ENCODE measurements around the gene TBC1D3G. TPM values are rescaled to one million over a fixed set of nuclear protein-coding genes. Genes with fewer than 3 reads are reported as not detected.
"Not testable (repeated sequence)": the region's sequence is repeated elsewhere in the genome, so short reads cannot be mapped to it uniquely, and the experiment has no call there.

TBC1D3G gene
- polyA plus RNA-seq (2013, experiment 1 of 2), result not detected
- not detected for polyA plus RNA-seq (2013, experiment 2 of 2)

DNA sequence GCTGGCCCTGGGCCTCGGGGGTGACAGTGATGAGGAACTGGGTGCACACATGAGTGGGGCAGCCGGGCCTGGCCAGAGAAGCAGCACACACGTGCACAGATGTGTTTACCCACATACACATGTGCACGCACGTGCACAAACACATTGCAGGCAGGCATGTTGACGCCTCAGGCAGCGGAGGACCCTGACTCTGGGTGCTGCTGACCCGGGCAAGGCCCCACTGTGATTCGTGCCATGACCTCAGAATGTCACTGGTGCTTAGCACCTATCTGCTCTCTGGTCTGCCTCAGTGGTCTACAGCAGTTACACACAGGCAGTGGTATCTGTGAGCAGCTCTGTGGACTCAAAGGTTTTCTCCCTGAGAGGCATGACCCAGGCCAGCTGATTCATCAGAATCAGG lies at the start of gene TBC1D3G:
TSS of gene TBC1D3G (plus strand) at position 301 of the 400 bp plus-strand sequence. CDS start 1,528 bp downstream, outside the sequence.
- not testable (repeated sequence) for H3K4ac ChIP-seq (ENCODE audit: low read depth in 1 of 2, low read length in 2 of 2); H3K27me3 ChIP-seq (ENCODE audit: control insufficient read depth in 1 of 2, insufficient read depth in 1 of 2, low read length in 2 of 2); H2AK5ac ChIP-seq (ENCODE audit: low read length, severe bottlenecking); H3K9me3 ChIP-seq (ENCODE audit: control insufficient read depth, low read length); H3K36me3 ChIP-seq (ENCODE audit: control insufficient read depth in 1 of 2, insufficient read depth in 2 of 2, low read depth in 1 of 2, low read length in 2 of 2); H2BK120ac ChIP-seq (ENCODE audit: low read depth, low read length); H3K9ac ChIP-seq (ENCODE audit: low read length); H2BK5ac ChIP-seq (ENCODE audit: low read depth, low read length, poor library complexity, severe bottlenecking); H4K8ac ChIP-seq (ENCODE audit: low read length); H2BK12ac ChIP-seq (ENCODE audit: low read length in 2 of 2); H2BK15ac ChIP-seq (ENCODE audit: low read depth, poor library complexity, severe bottlenecking); H3K4me3 ChIP-seq (ENCODE audit: insufficient read depth in 1 of 2, low read depth in 1 of 2, low read length in 2 of 2); H3K4me1 ChIP-seq (ENCODE audit: control insufficient read depth, insufficient read depth, low read depth, low read length); H2AFZ ChIP-seq (ENCODE audit: low read depth, low read length); H3K79me1 ChIP-seq (replicated peaks; ENCODE audit: low read length, poor library complexity, severe bottlenecking); H3K14ac ChIP-seq (ENCODE audit: low read length in 2 of 2); H3K23ac ChIP-seq (ENCODE audit: low read length in 2 of 2); DNase-seq; H3K4me2 ChIP-seq (ENCODE audit: low read length, poor library complexity, severe bottlenecking); H3K18ac ChIP-seq (ENCODE audit: low read depth in 1 of 2, low read length in 2 of 2); H4K91ac ChIP-seq (ENCODE audit: low read length); H3K27ac ChIP-seq (ENCODE audit: low read length, poor library complexity, severe bottlenecking)
- no CpG with 5 or more reads among the region's 9 CpGs for WGBS

DNA sequence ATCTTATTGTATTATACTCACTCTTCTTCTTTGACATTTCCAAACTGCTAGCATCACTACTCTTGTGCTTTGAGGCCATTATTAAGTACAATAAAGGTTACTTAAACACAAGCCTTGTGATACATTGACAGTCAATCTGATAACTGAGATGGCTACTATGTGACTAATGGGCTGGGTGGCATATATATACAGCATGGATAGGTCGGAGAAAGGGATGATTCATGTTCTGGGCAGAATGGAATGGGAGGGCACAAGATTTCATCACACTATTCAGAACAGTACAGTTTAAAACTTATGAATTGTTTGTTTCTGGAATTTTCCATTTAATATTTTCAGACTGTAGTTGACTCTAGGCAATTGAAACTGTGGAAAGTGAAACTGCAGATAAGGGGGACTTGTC lies 40.4 kb upstream of the TBC1D3G start:
- H2BK12ac ChIP-seq (ENCODE audit: low read length in 2 of 2); H2AFZ ChIP-seq (ENCODE audit: low read depth, low read length); H4K91ac ChIP-seq (ENCODE audit: low read length); H3K4me3 ChIP-seq (ENCODE audit: insufficient read depth in 1 of 2, low read depth in 1 of 2, low read length in 2 of 2); H3K18ac ChIP-seq (ENCODE audit: low read depth in 1 of 2, low read length in 2 of 2); H2BK15ac ChIP-seq (ENCODE audit: low read depth, poor library complexity, severe bottlenecking); H3K79me1 ChIP-seq (replicated peaks; ENCODE audit: low read length, poor library complexity, severe bottlenecking); H2AK5ac ChIP-seq (ENCODE audit: low read length, severe bottlenecking); H2BK5ac ChIP-seq (ENCODE audit: low read depth, low read length, poor library complexity, severe bottlenecking); H4K8ac ChIP-seq (ENCODE audit: low read length); DNase-seq; H3K4ac ChIP-seq (ENCODE audit: low read depth in 1 of 2, low read length in 2 of 2); H3K9me3 ChIP-seq (ENCODE audit: control insufficient read depth, low read length); H3K14ac ChIP-seq (ENCODE audit: low read length in 2 of 2); H3K27me3 ChIP-seq (ENCODE audit: control insufficient read depth in 1 of 2, insufficient read depth in 1 of 2, low read length in 2 of 2); H3K23ac ChIP-seq (ENCODE audit: low read length in 2 of 2); H3K4me2 ChIP-seq (ENCODE audit: low read length, poor library complexity, severe bottlenecking); H3K36me3 ChIP-seq (ENCODE audit: control insufficient read depth in 1 of 2, insufficient read depth in 2 of 2, low read depth in 1 of 2, low read length in 2 of 2); H2BK120ac ChIP-seq (ENCODE audit: low read depth, low read length); H3K27ac ChIP-seq (ENCODE audit: low read length, poor library complexity, severe bottlenecking); H3K9ac ChIP-seq (ENCODE audit: low read length); H3K4me1 ChIP-seq (ENCODE audit: control insufficient read depth, insufficient read depth, low read depth, low read length): not testable (repeated sequence)
- WGBS, result no CpG with 5 or more reads among the region's 1 CpG

DNA sequence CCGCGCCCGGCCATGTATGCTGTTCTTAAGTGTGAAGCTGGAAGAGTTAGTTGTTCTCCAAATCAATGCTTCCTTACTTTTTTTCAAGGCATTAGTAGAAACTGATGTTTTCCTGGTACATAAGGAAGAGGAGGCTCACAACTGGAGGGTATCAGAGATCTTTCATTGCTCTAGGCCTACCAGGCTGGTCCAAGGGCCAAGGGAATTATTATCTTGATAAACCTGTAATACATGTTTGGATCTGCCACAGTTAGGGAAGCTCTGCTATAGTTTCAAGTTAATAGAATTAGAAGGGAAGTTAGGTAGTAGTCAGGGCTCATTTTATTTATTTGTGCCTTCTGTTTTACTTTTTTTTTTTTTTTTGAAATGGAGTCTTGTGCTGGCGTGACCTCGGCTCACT lies 39.5 kb upstream of the TBC1D3G start:
- not testable (repeated sequence) for H2BK12ac ChIP-seq (ENCODE audit: low read length in 2 of 2); H2AK5ac ChIP-seq (ENCODE audit: low read length, severe bottlenecking); H3K9me3 ChIP-seq (ENCODE audit: control insufficient read depth, low read length); H3K4me3 ChIP-seq (ENCODE audit: insufficient read depth in 1 of 2, low read depth in 1 of 2, low read length in 2 of 2); H2BK120ac ChIP-seq (ENCODE audit: low read depth, low read length); DNase-seq; H3K18ac ChIP-seq (ENCODE audit: low read depth in 1 of 2, low read length in 2 of 2); H3K4me2 ChIP-seq (ENCODE audit: low read length, poor library complexity, severe bottlenecking); H3K9ac ChIP-seq (ENCODE audit: low read length); H2BK15ac ChIP-seq (ENCODE audit: low read depth, poor library complexity, severe bottlenecking); H3K4me1 ChIP-seq (ENCODE audit: control insufficient read depth, insufficient read depth, low read depth, low read length); H3K4ac ChIP-seq (ENCODE audit: low read depth in 1 of 2, low read length in 2 of 2); H3K27ac ChIP-seq (ENCODE audit: low read length, poor library complexity, severe bottlenecking); H2AFZ ChIP-seq (ENCODE audit: low read depth, low read length); H3K27me3 ChIP-seq (ENCODE audit: control insufficient read depth in 1 of 2, insufficient read depth in 1 of 2, low read length in 2 of 2); H3K23ac ChIP-seq (ENCODE audit: low read length in 2 of 2); H2BK5ac ChIP-seq (ENCODE audit: low read depth, low read length, poor library complexity, severe bottlenecking); H3K36me3 ChIP-seq (ENCODE audit: control insufficient read depth in 1 of 2, insufficient read depth in 2 of 2, low read depth in 1 of 2, low read length in 2 of 2); H4K8ac ChIP-seq (ENCODE audit: low read length); H3K14ac ChIP-seq (ENCODE audit: low read length in 2 of 2); H4K91ac ChIP-seq (ENCODE audit: low read length); H3K79me1 ChIP-seq (replicated peaks; ENCODE audit: low read length, poor library complexity, severe bottlenecking)
- no CpG with 5 or more reads among the region's 5 CpGs for WGBS

DNA sequence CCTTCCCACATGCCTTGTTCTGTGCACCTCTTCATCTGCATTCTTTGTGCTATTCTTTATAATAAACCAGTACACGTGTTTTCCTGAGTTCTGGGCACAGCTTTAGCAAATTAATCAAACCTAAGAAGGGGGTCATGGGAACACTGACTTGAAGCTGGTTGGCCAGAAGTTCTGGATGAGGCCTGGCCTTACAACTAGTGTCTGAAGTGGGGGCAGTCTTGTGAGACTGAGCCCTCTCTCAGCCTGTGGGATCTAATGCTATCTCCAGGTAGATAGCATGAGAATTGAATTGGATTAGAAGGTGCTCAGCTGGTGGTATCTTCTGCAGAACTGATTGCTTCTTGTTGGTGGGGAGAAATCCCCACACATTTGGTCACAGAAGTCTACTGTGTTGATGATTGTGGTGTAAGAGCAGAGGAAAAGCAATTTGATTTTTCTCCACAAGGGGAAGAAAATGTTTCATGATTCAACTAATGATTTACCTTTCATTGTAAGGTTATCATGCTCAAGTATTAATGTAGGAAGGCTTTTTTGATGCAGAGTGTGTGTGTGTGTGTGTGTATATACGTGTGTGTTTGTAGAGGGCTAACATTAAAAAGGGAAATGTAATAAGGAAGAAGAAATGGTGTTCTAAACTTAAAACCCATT lies 33.6 kb upstream of the TBC1D3G start:
- H4K8ac ChIP-seq (ENCODE audit: low read length); H2BK5ac ChIP-seq (ENCODE audit: low read depth, low read length, poor library complexity, severe bottlenecking); H3K4me3 ChIP-seq (ENCODE audit: insufficient read depth in 1 of 2, low read depth in 1 of 2, low read length in 2 of 2); H3K27ac ChIP-seq (ENCODE audit: low read length, poor library complexity, severe bottlenecking); H3K4me1 ChIP-seq (ENCODE audit: control insufficient read depth, insufficient read depth, low read depth, low read length); H3K4ac ChIP-seq (ENCODE audit: low read depth in 1 of 2, low read length in 2 of 2); H3K9ac ChIP-seq (ENCODE audit: low read length); H2BK15ac ChIP-seq (ENCODE audit: low read depth, poor library complexity, severe bottlenecking); H3K36me3 ChIP-seq (ENCODE audit: control insufficient read depth in 1 of 2, insufficient read depth in 2 of 2, low read depth in 1 of 2, low read length in 2 of 2); DNase-seq; H3K27me3 ChIP-seq (ENCODE audit: control insufficient read depth in 1 of 2, insufficient read depth in 1 of 2, low read length in 2 of 2); H2BK120ac ChIP-seq (ENCODE audit: low read depth, low read length); H3K9me3 ChIP-seq (ENCODE audit: control insufficient read depth, low read length); H3K18ac ChIP-seq (ENCODE audit: low read depth in 1 of 2, low read length in 2 of 2); H2AFZ ChIP-seq (ENCODE audit: low read depth, low read length); H3K23ac ChIP-seq (ENCODE audit: low read length in 2 of 2); H2AK5ac ChIP-seq (ENCODE audit: low read length, severe bottlenecking); H3K4me2 ChIP-seq (ENCODE audit: low read length, poor library complexity, severe bottlenecking); H3K79me1 ChIP-seq (replicated peaks; ENCODE audit: low read length, poor library complexity, severe bottlenecking); H2BK12ac ChIP-seq (ENCODE audit: low read length in 2 of 2); H4K91ac ChIP-seq (ENCODE audit: low read length); H3K14ac ChIP-seq (ENCODE audit: low read length in 2 of 2): not testable (repeated sequence)
- WGBS, result no CpG with 5 or more reads among the region's 2 CpGs
